Measurements from ENCODE around the gene PPRC1. TPM values are rescaled to one million over a fixed set of nuclear protein-coding genes. Genes with fewer than 3 reads are reported as not detected.

The PPRC1 gene
- total RNA-seq, 1 donor from 2014 or later, result 62.6 TPM

DNA sequence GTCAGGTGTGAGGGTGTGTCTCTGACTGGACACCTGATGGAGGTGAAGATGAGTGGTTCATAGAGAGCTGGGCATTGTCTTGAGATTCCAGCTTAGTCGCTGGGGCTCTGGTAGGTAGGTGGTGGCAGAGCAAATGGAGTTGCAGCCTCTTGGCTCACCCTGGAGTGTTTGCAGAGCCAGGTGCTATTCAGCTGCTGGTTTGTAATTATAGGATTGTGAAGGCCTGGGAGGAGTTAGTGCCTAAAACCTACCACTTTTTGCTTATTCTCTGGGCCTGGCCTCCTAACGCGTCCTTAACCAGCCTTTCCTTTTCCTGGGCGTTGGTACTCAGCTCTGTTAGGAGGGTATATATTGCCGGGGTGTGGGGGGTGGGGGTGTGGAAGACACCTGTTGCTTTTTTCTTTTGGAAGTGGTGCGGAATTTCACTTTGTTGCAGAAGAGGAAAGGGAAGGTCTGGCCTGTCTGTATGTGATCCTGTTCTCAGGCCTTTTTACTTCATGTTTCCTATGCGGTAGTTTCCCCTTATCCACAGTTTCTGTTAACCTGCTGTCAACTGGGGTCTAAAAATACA lies 3.2 kb downstream of the PPRC1 start:
- Mint-ChIP-seq H3K4me3 (no peak overlapping the region), H3K36me3 (peaks cover 19% of the 10 kb centered on the region), H3K9me3 (no peaks in the 10 kb centered on the region), H3K4me1 (peaks cover 27% of the 10 kb centered on the region), H3K27me3 (ENCODE audit: low read depth) (no peaks in the 10 kb centered on the region), H3K27ac (peak overlapping the region; percentile 64)
- no peak for DNase-seq (ENCODE audit: low spot score in 2 of 2, unreplicated experiment in 2 of 2)
- no peak for TF ChIP-seq CTCF (IDR thresholded peaks at IDR 0.05; ENCODE audit: unreplicated experiment)

GRCh38 chr10:102139281-102140110 lies 6.7 kb downstream of the PPRC1 start:
- Mint-ChIP-seq H3K9me3 (no peaks in the 10 kb centered on the region), H3K27ac (no peak overlapping the region), H3K4me3 (no peak overlapping the region), H3K4me1 (peaks cover 17% of the 10 kb centered on the region), H3K36me3 (peaks cover 41% of the 10 kb centered on the region), H3K27me3 (ENCODE audit: low read depth) (no peaks in the 10 kb centered on the region)
- DNase-seq (ENCODE audit: low spot score in 2 of 2, unreplicated experiment in 2 of 2), result no peak
- TF ChIP-seq CTCF (IDR thresholded peaks at IDR 0.05; ENCODE audit: unreplicated experiment), result no peak

- H3K36me3 Mint-ChIP-seq, result peaks cover 44% of the 10 kb centered on the region
- no peaks in the 10 kb centered on the region for H3K27me3 Mint-ChIP-seq (ENCODE audit: low read depth)
- peaks cover 11% of the 10 kb centered on the region for H3K4me1 Mint-ChIP-seq
- no peak overlapping the region for H3K27ac Mint-ChIP-seq
- H3K4me3 Mint-ChIP-seq, result no peak overlapping the region
- no peak for TF ChIP-seq CTCF (IDR thresholded peaks at IDR 0.05; ENCODE audit: unreplicated experiment)
- H3K9me3 Mint-ChIP-seq, result no peaks in the 10 kb centered on the region
- no peak for DNase-seq (ENCODE audit: low spot score in 2 of 2, unreplicated experiment in 2 of 2)
These were observed 7.4 kb downstream of the PPRC1 start for GRCh38 chr10:102140218-102140617.

DNA sequence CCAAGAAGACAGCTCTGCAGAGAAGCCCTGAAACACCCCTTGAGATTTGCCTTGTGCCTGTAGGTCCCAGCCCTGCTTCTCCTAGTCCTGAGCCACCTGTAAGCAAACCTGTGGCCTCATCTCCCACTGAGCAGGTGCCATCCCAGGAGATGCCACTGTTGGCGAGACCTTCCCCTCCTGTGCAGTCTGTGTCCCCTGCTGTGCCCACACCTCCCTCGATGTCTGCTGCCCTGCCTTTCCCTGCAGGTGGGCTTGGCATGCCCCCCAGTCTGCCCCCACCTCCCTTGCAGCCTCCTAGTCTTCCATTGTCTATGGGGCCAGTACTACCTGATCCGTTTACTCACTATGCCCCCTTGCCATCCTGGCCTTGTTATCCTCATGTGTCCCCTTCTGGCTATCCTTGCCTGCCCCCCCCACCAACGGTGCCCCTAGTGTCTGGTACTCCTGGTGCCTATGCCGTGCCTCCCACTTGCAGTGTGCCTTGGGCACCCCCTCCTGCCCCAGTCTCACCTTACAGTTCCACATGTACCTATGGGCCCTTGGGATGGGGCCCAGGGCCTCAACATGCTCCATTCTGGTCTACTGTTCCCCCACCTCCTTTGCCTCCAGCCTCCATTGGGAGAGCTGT lies 8.2 kb downstream of the PPRC1 start:
- Mint-ChIP-seq H3K27ac (no peak overlapping the region), H3K4me1 (peaks cover 6% of the 10 kb centered on the region), H3K4me3 (no peak overlapping the region), H3K36me3 (peaks cover 46% of the 10 kb centered on the region), H3K9me3 (no peaks in the 10 kb centered on the region), H3K27me3 (ENCODE audit: low read depth) (no peaks in the 10 kb centered on the region)
- DNase-seq (ENCODE audit: low spot score in 2 of 2, unreplicated experiment in 2 of 2), result no peak
- no peak for TF ChIP-seq CTCF (IDR thresholded peaks at IDR 0.05; ENCODE audit: unreplicated experiment)

- H3K27me3 Mint-ChIP-seq (ENCODE audit: low read depth), result no peaks in the 10 kb centered on the region
- no peak overlapping the region for H3K4me3 Mint-ChIP-seq
- TF ChIP-seq CTCF (IDR thresholded peaks at IDR 0.05; ENCODE audit: unreplicated experiment), result no peak
- no peaks in the 10 kb centered on the region for H3K9me3 Mint-ChIP-seq
- peaks cover 48% of the 10 kb centered on the region for H3K36me3 Mint-ChIP-seq
- no peak for DNase-seq (ENCODE audit: low spot score in 2 of 2, unreplicated experiment in 2 of 2)
- peaks cover 3% of the 10 kb centered on the region for H3K4me1 Mint-ChIP-seq
- no peak overlapping the region for H3K27ac Mint-ChIP-seq
These were observed 8.8 kb downstream of the PPRC1 start for GRCh38 chr10:102141583-102142107.
